Measurements from ENCODE around the gene GZF1. TPM values are rescaled to one million over a fixed set of nuclear protein-coding genes. Genes with fewer than 3 reads are reported as not detected.
"Not testable (repeated sequence)": the region's sequence is repeated elsewhere in the genome, so short reads cannot be mapped to it uniquely, and the experiment has no call there.

Gene GZF1
- total RNA-seq, 4 donors from 2014 or later, result 10.4 to 22.8 (median 21.0) TPM

DNA sequence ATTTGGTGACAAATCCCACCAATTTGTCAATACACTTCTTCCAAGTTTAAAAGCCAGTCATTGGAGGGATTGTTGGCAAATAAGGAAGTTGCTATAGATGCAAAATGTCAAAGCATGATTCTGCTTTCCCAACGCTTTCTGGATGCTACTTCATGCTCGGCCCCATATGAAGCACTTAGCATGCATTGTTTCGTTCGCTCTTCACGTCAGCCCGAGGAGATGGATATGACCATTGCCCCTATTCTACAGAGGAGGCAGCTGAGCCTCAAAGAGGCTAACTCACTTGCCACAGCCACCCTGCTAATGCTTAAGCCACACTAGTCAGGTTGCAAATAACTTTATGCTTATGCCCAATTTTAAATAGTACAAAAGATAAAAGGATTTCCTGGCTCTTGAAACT lies 14.2 kb upstream of the GZF1 start:
- Histone ChIP-seq H3K9me3 (no peaks in the 10 kb centered on the region), H3K4me3 (no peak overlapping the region), H3K27me3 (no peaks in the 10 kb centered on the region), H3K36me3 (no peaks in the 10 kb centered on the region), H3K27ac (replicated peaks in 1 of 4) (no peak overlapping the region), H3K4me1 (peaks cover 19 to 26% (median 25%) of the 10 kb centered on the region in 4 donors)
- intact Hi-C loops (cut with DNase I), result loop anchor here (5.0 to 10.0 kb wide), 3 partner anchors 265 to 660 kb away; no protein-coding TSS in a partner anchor
- DNase-seq (ENCODE audit: extremely low spot score), result no peak
- no peak for TF ChIP-seq CTCF (IDR thresholded peaks at IDR 0.05)
- no peak for TF ChIP-seq POLR2A (IDR thresholded peaks at IDR 0.05; ENCODE audit: low read depth)
- TF ChIP-seq EP300 (IDR thresholded peaks at IDR 0.05), result no peak
- TF ChIP-seq POLR2AphosphoS5 (IDR thresholded peaks at IDR 0.05), result no peak
- 75% methylated on average over 6 of the region's 6 CpGs for WGBS

- DNase-seq (ENCODE audit: extremely low spot score); H3K36me3 ChIP-seq; H3K4me3 ChIP-seq; H3K9me3 ChIP-seq; H3K27me3 ChIP-seq: not testable (repeated sequence)
- Histone ChIP-seq H3K27ac (replicated peaks in 1 of 4) (peak overlapping the region in 3 of 4 donors; percentile 91 to 99 (median 98)), H3K4me1 (peaks cover 19 to 31% (median 29%) of the 10 kb centered on the region in 4 donors)
- WGBS, result 88% methylated on average over 6 of the region's 6 CpGs
- intact Hi-C loops (cut with DNase I), result loop anchor here (5.0 to 10.0 kb wide), 3 partner anchors 264 to 661 kb away; no protein-coding TSS in a partner anchor
Observed at GRCh38 chr20:23348510-23348909, 13.5 kb upstream of the GZF1 start.

DNA sequence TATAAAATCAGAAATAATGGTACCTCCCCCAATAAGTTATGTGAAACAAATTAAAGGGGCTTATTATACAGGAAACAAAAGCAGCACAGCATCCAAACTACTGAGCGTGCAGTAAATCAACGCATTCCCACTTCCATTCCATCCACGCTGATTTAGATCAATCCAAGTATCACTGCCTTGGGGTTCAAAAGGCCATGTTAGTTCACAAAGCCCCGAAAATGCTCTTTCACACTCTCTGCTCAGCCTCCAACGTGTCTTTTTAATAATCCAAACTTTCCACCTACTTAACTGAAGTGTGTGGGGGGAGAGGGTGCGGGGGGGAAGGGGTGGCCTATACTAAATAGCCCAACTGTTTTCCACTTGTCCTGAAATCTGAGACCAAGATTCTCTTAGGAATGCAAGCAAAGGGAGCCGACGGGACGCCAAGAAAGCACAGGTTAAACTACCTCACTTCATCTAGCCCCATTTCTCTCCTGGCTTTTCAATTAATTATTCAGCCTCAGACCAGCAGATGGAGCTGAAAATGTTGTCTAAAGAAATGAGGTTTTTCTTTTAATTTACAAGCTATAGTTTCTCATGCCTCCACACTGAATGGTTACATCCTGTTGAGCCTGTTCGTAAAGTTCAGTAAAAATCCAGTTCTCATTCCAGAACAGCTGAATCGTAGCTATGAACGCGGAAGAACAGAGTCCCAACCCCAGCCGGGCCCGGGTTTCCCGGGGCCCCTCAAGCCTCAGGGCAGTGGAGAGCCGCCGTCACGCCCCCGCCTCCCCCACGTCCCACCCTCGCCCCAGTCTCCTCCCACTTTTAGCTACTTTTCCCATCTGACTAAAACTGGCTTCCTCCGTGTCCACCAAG lies 12.4 kb upstream of the GZF1 start:
- H3K4me1 ChIP-seq, result peaks cover 19 to 31% (median 29%) of the 10 kb centered on the region in 4 donors
- H3K36me3 ChIP-seq, result peaks cover 6 to 12% (median 8%) of the 10 kb centered on the region in 4 donors
- TF ChIP-seq CTCF (IDR thresholded peaks at IDR 0.05), result peak; percentile 47 to 56 (median 55)
- TF ChIP-seq POLR2A (IDR thresholded peaks at IDR 0.05; ENCODE audit: low read depth), result no peak
- TF ChIP-seq EP300 (IDR thresholded peaks at IDR 0.05), result no peak
- TF ChIP-seq POLR2AphosphoS5 (IDR thresholded peaks at IDR 0.05), result no peak
- intact Hi-C loops (cut with DNase I), result loop anchor here (5.0 to 10.0 kb wide), 3 partner anchors 263 to 662 kb away; no protein-coding TSS in a partner anchor
- H3K4me3 ChIP-seq, result peak overlapping the region; percentile 93 to 98 (median 96)
- H3K27me3 ChIP-seq, result no peaks in the 10 kb centered on the region
- peak; percentile 97 for DNase-seq (ENCODE audit: extremely low spot score)
- H3K27ac ChIP-seq (replicated peaks in 1 of 4), result peak overlapping the region; percentile 91 to 99 (median 96)
- 6% methylated on average over 16 of the region's 23 CpGs for whole genome bisulfite sequencing
- H3K9me3 ChIP-seq, result no peaks in the 10 kb centered on the region

GRCh38 chr20:23350196-23350903 lies 11.6 kb upstream of the GZF1 start, which contains the start of gene NXT1:
Gene NXT1, plus strand, starts transcription at chr20:23350791. Its CDS starts 3,251 bp downstream, at chr20:23354042.
- Histone ChIP-seq H3K4me1 (peaks cover 19 to 31% (median 29%) of the 10 kb centered on the region in 4 donors), H3K36me3 (peaks cover 10 to 20% (median 16%) of the 10 kb centered on the region in 4 donors), H3K9me3 (no peaks in the 10 kb centered on the region), H3K27me3 (no peaks in the 10 kb centered on the region), H3K27ac (replicated peaks in 1 of 4) (peak within 1 kb of the TSS; percentile 91 to 99 (median 96)), H3K4me3 (peak within 1 kb of the TSS; percentile 93 to 98 (median 96))
- intact Hi-C loops (cut with DNase I), result no loop called here
- peak; percentile 99 for DNase-seq (ENCODE audit: extremely low spot score)
- TF ChIP-seq POLR2A (IDR thresholded peaks at IDR 0.05; ENCODE audit: low read depth), result peak; percentile 91
- no peak for TF ChIP-seq EP300 (IDR thresholded peaks at IDR 0.05)
- peak; percentile 96 for TF ChIP-seq POLR2AphosphoS5 (IDR thresholded peaks at IDR 0.05)
- 2% methylated on average over 9 of the region's 65 CpGs for WGBS

GRCh38 chr20:23350904-23351838 lies 10.8 kb upstream of the GZF1 start:
- TF ChIP-seq POLR2AphosphoS5 (IDR thresholded peaks at IDR 0.05) (peak in 1 of 2 donors; percentile 58), POLR2A (IDR thresholded peaks at IDR 0.05; ENCODE audit: low read depth) (no peak)
- Histone ChIP-seq H3K36me3 (peaks cover 10 to 26% (median 20%) of the 10 kb centered on the region in 4 donors), H3K4me1 (peaks cover 19 to 31% (median 29%) of the 10 kb centered on the region in 4 donors), H3K4me3 (peak overlapping the region; percentile 93 to 98 (median 96)), H3K9me3 (no peaks in the 10 kb centered on the region), H3K27me3 (no peaks in the 10 kb centered on the region), H3K27ac (replicated peaks in 1 of 4) (peak overlapping the region; percentile 91 to 99 (median 96))
- intact Hi-C loops (cut with DNase I), result no loop called here
- 2% methylated on average over 50 of the region's 64 CpGs for WGBS
- no peak for DNase-seq (ENCODE audit: extremely low spot score)

Data from esophagus muscularis mucosa (tissue), 4 donors.